Measurements from ENCODE around the gene ANKRD12. TPM values are rescaled to one million over a fixed set of nuclear protein-coding genes. Genes with fewer than 3 reads are reported as not detected.

Gene ANKRD12
- total and polyA plus RNA-seq, 4 donors, result 10.2 to 108 (median 50.0) TPM

DNA sequence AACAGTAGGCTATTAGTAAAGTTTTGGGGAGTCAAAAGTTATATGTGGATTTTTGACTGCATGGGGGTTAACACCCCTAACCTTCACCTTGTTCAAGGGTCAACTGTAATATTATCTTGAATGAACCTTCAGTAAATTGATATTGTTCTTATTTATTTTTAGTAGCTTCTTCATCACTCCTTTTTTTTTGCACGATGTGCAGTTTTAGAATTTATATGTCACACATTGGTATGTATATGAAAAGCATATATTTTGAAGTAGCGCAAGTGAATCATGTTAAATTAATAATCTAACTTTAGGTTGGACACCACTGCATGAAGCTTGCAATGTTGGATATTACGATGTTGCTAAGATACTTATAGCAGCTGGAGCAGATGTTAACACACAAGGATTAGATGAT is 79.9 kb downstream of the ANKRD12 start:
- Histone ChIP-seq H3K9ac (ENCODE audit: insufficient read depth in 1 of 2, low read length in 2 of 2) (no peak overlapping the region), H3K27ac (ENCODE audit: low read depth in 1 of 2, low read length in 1 of 2) (no peak overlapping the region), H3K9me3 (ENCODE audit: control insufficient read depth in 4 of 4, insufficient read depth in 3 of 4, low read length in 3 of 4) (no peaks in the 10 kb centered on the region), H3K4me3 (no peak overlapping the region), H3K4me1 (ENCODE audit: control insufficient read depth in 5 of 5, insufficient read depth in 5 of 5, low read length in 5 of 5) (no peaks in the 10 kb centered on the region), H3K27me3 (ENCODE audit: control insufficient read depth in 3 of 3, insufficient read depth in 3 of 3, low read length in 2 of 3) (no peaks in the 10 kb centered on the region), H3K36me3 (ENCODE audit: control insufficient read depth in 4 of 4, insufficient read depth in 4 of 4, low read length in 4 of 4) (peaks cover 4 to 27% (median 20%) of the 10 kb centered on the region in 4 donors)
- no peak for DNase-seq
- WGBS, 2 donors, result 96 to 98% methylated on average over 3 of the region's 3 CpGs
- TF ChIP-seq, protein P1, sequence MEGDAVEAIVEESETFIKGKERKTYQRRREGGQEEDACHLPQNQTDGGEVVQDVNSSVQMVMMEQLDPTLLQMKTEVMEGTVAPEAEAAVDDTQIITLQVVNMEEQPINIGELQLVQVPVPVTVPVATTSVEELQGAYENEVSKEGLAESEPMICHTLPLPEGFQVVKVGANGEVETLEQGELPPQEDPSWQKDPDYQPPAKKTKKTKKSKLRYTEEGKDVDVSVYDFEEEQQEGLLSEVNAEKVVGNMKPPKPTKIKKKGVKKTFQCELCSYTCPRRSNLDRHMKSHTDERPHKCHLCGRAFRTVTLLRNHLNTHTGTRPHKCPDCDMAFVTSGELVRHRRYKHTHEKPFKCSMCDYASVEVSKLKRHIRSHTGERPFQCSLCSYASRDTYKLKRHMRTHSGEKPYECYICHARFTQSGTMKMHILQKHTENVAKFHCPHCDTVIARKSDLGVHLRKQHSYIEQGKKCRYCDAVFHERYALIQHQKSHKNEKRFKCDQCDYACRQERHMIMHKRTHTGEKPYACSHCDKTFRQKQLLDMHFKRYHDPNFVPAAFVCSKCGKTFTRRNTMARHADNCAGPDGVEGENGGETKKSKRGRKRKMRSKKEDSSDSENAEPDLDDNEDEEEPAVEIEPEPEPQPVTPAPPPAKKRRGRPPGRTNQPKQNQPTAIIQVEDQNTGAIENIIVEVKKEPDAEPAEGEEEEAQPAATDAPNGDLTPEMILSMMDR (IDR thresholded peaks at IDR 0.05; ENCODE audit: control extremely low read depth, extremely low read depth), result no peak
- ATAC-seq (ENCODE audit: insufficient read depth, low FRiP score), result no peak

DNA sequence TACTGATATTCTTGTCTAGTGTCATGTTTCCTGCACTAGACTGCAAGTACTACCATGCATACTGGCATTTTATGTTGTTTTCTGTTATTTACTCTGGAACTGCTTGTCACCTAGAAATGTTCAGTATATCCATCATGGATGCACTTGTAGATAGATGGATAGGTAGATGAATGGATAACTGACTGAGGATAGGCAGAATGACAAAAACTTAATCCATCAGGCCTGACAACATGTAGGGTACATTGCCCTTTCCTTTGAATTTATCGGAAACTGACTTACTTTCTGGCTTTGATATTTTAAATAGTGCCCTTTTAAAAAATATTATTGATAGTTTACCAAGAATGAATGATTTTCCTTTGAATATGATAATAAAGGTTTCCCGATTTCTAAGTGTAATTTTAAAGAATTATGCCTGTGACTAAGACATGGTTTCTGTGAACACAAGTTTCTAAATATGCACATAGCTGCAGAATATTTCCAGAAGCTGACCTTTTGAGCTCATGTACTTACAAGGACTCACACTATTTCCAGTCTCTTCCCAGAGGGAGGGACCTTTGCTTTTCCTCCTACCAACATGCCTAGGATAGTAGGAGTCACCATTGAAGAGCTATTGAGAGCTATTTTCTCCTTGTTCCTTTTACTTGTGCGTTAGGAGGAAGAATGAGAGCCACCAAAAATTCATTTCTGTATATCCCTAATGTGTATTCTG is 81.3 kb downstream of the ANKRD12 start:
- peaks cover 4 to 26% (median 20%) of the 10 kb centered on the region in 4 donors for H3K36me3 ChIP-seq (ENCODE audit: control insufficient read depth in 4 of 4, insufficient read depth in 4 of 4, low read length in 4 of 4)
- ATAC-seq (ENCODE audit: insufficient read depth, low FRiP score), result no peak

DNA sequence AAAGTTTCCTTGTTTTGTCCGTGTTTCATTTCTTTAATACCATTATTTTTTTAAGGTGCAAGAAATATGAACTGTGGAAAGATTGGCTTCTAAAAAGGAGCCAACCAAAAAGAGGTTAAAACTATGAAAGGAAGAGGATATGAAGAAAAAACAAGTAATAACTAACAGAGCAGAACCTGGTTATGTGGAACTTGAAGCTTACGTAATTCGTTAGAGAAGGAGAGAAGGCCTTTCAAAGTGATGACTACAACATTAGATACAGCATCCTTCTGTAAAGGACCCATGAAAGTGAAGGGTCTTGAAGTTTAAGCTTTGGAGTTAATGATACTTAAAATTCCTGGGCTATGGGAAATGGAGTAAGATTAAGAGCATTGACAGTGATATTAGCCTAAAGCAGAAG is 84.5 kb downstream of the ANKRD12 start:
- no peak overlapping the region for H3K9ac ChIP-seq (ENCODE audit: insufficient read depth in 1 of 2, low read length in 2 of 2)
- TF ChIP-seq, protein P1 (IDR thresholded peaks at IDR 0.05; ENCODE audit: control extremely low read depth, extremely low read depth), result no peak
- 61 to 63% methylated on average over 3 of the region's 3 CpGs for WGBS, 2 donors
- H3K4me1 ChIP-seq (ENCODE audit: control insufficient read depth in 5 of 5, insufficient read depth in 5 of 5, low read length in 5 of 5), result no peaks in the 10 kb centered on the region
- ATAC-seq (ENCODE audit: insufficient read depth, low FRiP score), result no peak
- peak in 2 of 3 donors; percentile 18 to 59 for DNase-seq
- no peaks in the 10 kb centered on the region for H3K9me3 ChIP-seq (ENCODE audit: control insufficient read depth in 4 of 4, insufficient read depth in 3 of 4, low read length in 3 of 4)
- H3K4me3 ChIP-seq, result no peak overlapping the region
- H3K36me3 ChIP-seq (ENCODE audit: control insufficient read depth in 4 of 4, insufficient read depth in 4 of 4, low read length in 4 of 4), result peaks cover 7 to 20% (median 14%) of the 10 kb centered on the region in 4 donors
- no peak overlapping the region for H3K27ac ChIP-seq (ENCODE audit: low read depth in 1 of 2, low read length in 1 of 2)
- no peaks in the 10 kb centered on the region for H3K27me3 ChIP-seq (ENCODE audit: control insufficient read depth in 3 of 3, insufficient read depth in 3 of 3, low read length in 2 of 3)

More for the DNA sequence above, 81.3 kb downstream of the ANKRD12 start:
- Histone ChIP-seq H3K9ac (ENCODE audit: insufficient read depth in 1 of 2, low read length in 2 of 2) (no peak overlapping the region), H3K27ac (ENCODE audit: low read depth in 1 of 2, low read length in 1 of 2) (no peak overlapping the region), H3K9me3 (ENCODE audit: control insufficient read depth in 4 of 4, insufficient read depth in 3 of 4, low read length in 3 of 4) (no peaks in the 10 kb centered on the region), H3K4me3 (no peak overlapping the region), H3K4me1 (ENCODE audit: control insufficient read depth in 5 of 5, insufficient read depth in 5 of 5, low read length in 5 of 5) (no peaks in the 10 kb centered on the region), H3K27me3 (ENCODE audit: control insufficient read depth in 3 of 3, insufficient read depth in 3 of 3, low read length in 2 of 3) (no peaks in the 10 kb centered on the region)
- 86 to 96% methylated on average over 3 of the region's 3 CpGs for WGBS, 2 donors
- no peak for DNase-seq
- TF ChIP-seq, protein P1 (IDR thresholded peaks at IDR 0.05; ENCODE audit: control extremely low read depth, extremely low read depth), result no peak
